ES-I3 (cell line): ENCODE data around the gene PDPR.
"Not testable (repeated sequence)": the region's sequence is repeated elsewhere in the genome, so short reads cannot be mapped to it uniquely, and the experiment has no call there.

Experiments used
- H3K36me3 ChIP-seq: 2 replicates; pipeline ENCODE4 v1.6.1; 2013; ENCODE audit warnings: mild to moderate bottlenecking, low read length, control low read depth, moderate library complexity; ENCODE audit not compliant: insufficient read depth
- H3K4me1 ChIP-seq: 2 replicates; pipeline ENCODE4 v1.6.1; 2013; ENCODE audit warnings: mild to moderate bottlenecking, control low read depth, low read length; ENCODE audit not compliant: insufficient read depth
- H3K9ac ChIP-seq: 2 replicates; pipeline ENCODE4 v1.6.1; 2013; ENCODE audit warnings: low read depth, mild to moderate bottlenecking, low read length, moderate library complexity
- H3K9me3 ChIP-seq: 2 replicates; pipeline ENCODE4 v1.6.1; 2013; ENCODE audit warnings: mild to moderate bottlenecking, low read length, moderate library complexity; ENCODE audit not compliant: control insufficient read depth, insufficient read depth

PDPR gene

DNA sequence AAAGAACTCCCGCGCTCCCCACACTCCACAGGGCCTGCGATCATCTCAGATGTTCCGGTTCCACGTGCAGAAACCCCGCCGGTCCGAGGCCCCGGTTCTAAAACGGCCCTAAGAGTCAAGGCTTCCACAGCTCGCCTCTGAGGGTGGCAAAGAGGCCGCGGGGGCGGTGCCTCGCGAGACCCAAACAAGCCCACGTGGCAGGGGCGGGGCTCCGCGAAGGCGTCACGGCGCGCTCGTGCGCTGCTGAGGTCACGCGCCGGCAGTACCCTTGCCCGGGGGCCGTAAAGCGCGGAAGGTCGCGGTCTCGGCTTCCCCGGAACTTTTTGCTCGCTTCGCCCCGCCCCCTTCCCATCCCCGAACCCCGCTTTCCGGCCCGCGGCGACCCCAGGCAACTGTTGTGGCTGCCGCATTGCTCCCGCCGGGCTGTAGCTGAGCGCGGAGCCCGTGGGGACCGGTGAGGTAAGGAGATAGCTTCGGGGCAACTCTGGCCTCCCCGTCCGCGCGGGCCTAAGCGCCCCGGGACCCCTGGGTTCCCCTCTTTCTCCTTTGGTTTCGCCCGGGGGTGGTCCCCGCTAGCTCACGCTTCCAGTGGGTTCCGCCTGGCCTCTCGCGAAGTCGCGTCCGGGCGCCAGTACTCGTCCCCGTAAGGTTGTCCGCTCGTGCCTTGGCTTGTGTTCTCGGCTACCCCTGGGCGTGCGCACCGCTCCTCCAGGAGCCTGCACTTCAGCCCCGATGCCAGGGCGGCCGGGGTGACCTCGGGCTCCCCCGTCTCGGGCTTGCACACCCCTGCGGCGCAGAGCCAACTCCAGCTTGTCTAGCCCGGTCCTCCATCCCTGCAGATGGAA is at the start of gene PDPR:
PDPR (plus strand) TSS at position 351 of the 845 bp plus-strand sequence. CDS start 6,161 bp downstream, outside the sequence.
- H3K9ac ChIP-seq: peak within 1 kb of the TSS; percentile 78
- not testable (repeated sequence) for H3K4me1 ChIP-seq, H3K9me3 ChIP-seq, H3K36me3 ChIP-seq

GRCh38 chr16:70064841-70065370 is 49.2 kb upstream of the PDPR start:
- not testable (repeated sequence) for H3K36me3 ChIP-seq, H3K9me3 ChIP-seq, H3K4me1 ChIP-seq
- H3K9ac ChIP-seq: peak overlapping the region; percentile 78

GRCh38 chr16:70065376-70065745 is 48.8 kb upstream of the PDPR start:
- H3K9ac ChIP-seq: peak overlapping the region; percentile 78; the same call in 1 of the 2 replicates
- not testable (repeated sequence) for H3K36me3 ChIP-seq, H3K4me1 ChIP-seq, H3K9me3 ChIP-seq

DNA sequence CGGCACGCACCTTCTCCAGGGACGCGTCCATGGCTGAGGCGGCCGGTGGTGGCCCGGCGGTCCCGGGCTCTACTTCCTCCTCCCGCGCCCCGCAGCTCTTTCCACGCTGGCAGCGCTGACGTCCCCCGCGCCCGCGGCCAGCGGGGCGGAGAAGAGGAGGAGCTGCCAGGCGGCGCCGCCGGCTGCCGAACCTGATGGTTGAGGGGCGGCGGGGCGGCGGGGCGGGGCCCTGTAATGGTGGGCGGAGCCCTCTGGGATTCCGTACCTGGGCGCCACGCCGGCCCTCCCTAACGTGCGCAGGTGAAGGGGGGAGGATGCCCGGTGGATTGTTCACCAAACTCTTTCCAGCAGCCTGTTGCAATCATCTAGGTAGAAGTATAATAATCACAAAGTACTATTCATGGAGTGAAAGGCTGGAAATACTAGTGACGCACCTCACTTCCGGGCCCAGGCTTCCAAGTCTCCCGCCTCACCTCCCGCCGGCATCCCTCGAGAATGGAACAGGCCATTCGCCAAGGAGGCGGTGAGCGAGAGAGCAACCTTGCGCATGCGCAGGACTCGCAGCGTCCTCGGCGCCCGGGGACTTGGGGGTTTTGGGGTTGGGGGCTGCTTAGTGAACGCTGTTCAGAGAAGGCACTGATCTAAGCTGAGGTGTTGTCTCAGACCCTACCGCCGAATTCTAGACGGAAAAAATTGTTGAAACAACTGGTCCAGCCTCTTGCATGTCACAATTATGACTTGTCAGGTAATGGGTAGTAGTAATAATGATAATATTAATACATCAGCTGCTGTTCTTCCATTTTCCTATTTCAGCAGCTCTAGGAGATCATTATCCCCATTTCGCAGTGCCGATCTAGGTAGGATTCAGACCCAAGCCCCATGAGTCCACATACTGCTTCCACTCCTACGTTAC is 48.1 kb upstream of the PDPR start:
- H3K9me3 ChIP-seq, H3K4me1 ChIP-seq, H3K36me3 ChIP-seq: not testable (repeated sequence)
- H3K9ac ChIP-seq: peak overlapping the region; percentile 78

DNA sequence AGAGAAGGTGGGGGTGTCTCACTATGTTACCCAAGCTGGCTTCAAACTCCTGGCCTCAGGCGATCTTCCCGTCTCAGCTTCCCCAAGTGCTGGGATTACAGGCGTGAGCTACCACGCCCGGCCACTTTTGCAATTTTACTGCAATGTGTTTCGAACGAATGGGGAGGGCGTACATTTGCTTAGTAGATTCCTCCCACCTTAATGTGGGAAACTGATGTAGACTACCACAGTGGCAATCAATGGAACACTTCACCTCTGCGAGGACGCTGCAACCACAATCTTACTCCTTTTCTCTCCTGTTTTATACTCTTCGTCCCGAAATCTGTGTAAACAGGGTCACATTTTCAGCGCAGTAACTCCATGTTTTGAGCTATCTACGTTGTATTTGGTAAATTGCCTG is 47.4 kb upstream of the PDPR start:
- H3K9ac ChIP-seq: peak overlapping the region; percentile 61; the same call in 1 of the 2 replicates
- not testable (repeated sequence) for H3K9me3 ChIP-seq, H3K36me3 ChIP-seq, H3K4me1 ChIP-seq

- not testable (repeated sequence) for H3K4me1 ChIP-seq, H3K9ac ChIP-seq, H3K9me3 ChIP-seq, H3K36me3 ChIP-seq
Observed at GRCh38 chr16:70079081-70079480, 35.1 kb upstream of the PDPR start.

DNA sequence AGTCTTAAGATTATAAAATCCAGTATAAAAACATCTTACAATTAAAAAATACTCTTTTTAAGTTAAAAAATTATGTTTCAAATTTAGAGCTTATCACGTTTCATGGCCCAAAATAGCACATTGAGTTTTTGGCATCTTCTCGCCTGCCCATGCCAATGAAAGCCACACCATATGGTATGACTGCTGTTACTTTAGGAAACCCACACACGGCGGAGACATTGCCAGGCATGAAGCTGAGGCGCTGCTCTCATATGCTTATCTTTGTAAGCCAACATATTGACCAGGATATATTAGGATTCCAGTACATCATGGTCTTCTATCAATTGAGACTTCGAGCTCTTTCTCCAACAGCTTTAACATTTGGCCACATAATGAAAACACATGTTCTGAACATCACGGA is 32.9 kb upstream of the PDPR start:
- not testable (repeated sequence) for H3K36me3 ChIP-seq, H3K9ac ChIP-seq, H3K4me1 ChIP-seq, H3K9me3 ChIP-seq

GRCh38 chr16:70083931-70084330 is 30.2 kb upstream of the PDPR start:
- not testable (repeated sequence) for H3K36me3 ChIP-seq, H3K9ac ChIP-seq, H3K9me3 ChIP-seq, H3K4me1 ChIP-seq

DNA sequence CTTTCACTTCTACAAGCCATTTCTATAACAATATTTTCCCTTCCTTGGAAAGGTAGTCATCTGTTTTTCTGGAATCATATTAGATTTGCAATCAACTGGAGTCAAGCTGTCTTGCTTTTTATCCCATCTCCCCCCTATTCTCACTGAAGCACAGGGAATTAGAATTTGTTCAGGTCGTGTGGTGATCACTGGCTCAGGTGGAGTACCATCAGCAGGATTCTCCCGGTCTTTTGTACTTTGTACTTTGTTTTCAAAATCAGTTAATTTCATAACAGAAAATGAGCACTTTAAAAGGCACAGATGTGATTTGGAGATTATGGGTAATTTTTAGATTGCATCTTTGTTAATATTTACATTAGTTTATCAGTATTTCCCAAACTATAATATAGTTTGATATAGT is 26.0 kb upstream of the PDPR start:
- H3K9ac ChIP-seq, H3K9me3 ChIP-seq, H3K4me1 ChIP-seq, H3K36me3 ChIP-seq: not testable (repeated sequence)

DNA sequence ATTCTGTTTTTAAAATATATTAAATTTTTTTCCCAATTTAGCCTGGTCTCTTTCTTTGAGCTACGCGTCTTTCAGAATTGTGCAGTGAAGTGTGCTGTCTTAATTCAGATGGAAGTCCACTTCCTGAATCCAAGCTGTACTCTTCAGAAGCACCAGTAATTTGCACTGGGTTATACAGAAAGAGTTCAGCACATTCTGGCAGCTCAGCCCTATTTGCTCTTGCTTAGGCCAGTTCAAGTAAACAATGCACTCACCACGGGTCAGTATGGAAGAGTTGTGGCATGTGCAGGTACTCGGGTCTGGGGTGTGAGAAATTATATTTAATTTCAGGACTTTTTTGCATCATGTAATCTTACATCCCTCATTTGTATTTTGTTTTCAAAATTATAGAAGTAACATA is 25.3 kb upstream of the PDPR start:
- not testable (repeated sequence) for H3K9me3 ChIP-seq, H3K36me3 ChIP-seq, H3K9ac ChIP-seq, H3K4me1 ChIP-seq

DNA sequence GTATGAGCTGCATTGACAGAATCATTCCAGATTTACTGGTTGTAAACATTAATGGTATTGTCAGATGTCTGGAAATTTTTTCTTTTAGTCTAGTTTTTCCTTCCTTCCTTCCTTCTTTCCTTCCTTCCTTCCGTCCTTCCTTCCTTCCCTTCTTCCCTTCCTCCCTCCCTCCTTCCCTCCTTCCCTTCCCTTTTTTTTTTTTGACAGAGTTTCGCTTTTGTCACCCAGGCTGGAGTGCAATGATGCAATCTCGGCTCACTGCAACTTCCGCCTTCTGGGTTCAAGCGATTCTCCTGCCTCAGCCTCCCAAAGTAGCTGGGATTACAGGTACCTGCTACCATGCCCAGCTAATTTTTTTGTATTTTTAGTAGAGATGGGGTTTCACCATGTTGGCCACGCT is 24.8 kb upstream of the PDPR start:
- not testable (repeated sequence) for H3K4me1 ChIP-seq, H3K9ac ChIP-seq, H3K9me3 ChIP-seq, H3K36me3 ChIP-seq

GRCh38 chr16:70091104-70091503 is 23.0 kb upstream of the PDPR start:
- H3K9me3 ChIP-seq, H3K4me1 ChIP-seq, H3K9ac ChIP-seq, H3K36me3 ChIP-seq: not testable (repeated sequence)

- not testable (repeated sequence) for H3K36me3 ChIP-seq, H3K9me3 ChIP-seq, H3K9ac ChIP-seq, H3K4me1 ChIP-seq
Observed at GRCh38 chr16:70094096-70094495, 20.0 kb upstream of the PDPR start.

- not testable (repeated sequence) for H3K36me3 ChIP-seq, H3K4me1 ChIP-seq, H3K9me3 ChIP-seq, H3K9ac ChIP-seq
Observed at GRCh38 chr16:70109583-70110279, 4.4 kb upstream of the PDPR start.
